IMR-90 (cell line): ENCODE results near the gene SLC5A11. TPM values are rescaled to one million over a fixed set of nuclear protein-coding genes. Genes with fewer than 3 reads are reported as not detected.

Experiments
- ATAC-seq: fragments of 200-7000 bp; cut with Tn5 transposase; 2 replicates; pipeline ENCODE4 v1.9.1; 2020; ENCODE audit warnings: low read depth, mild to moderate bottlenecking, moderate library complexity
- BruUV-seq: library from RNA; stranded (reverse); fragments of 400-500 nt; replicated peaks from 2 replicates; lab custom pipeline; 2021; lab: Mats Ljungman, UMichigan
- CTCF ChIA-PET: fragments of 300-600 bp; formaldehyde crosslinking; extraction: SDS; loops from one replicate; lab custom pipeline; 2021; ENCODE audit warnings: antibody characterized with exemption; lab: Yijun Ruan, JAX
- POLR2A ChIA-PET: fragments of 300-600 bp; sonication (Branson Sonifier 250); formaldehyde crosslinking; loops from one replicate; lab custom pipeline; 2022; ENCODE audit warnings: antibody characterized with exemption; ENCODE audit not compliant: unreplicated experiment; lab: Charles Lee
- DNase-seq: peaks from one replicate; pipeline ENCODE4 v3.0.0; 2013
- H2AFZ ChIP-seq: replicated peaks from 2 replicates; pipeline ENCODE3; 2013; ENCODE audit warnings: low read length, mild to moderate bottlenecking; ENCODE audit not compliant: poor library complexity
- H2AK5ac ChIP-seq: 2 replicates; pipeline ENCODE4 v1.6.1; 2013; ENCODE audit warnings: low read depth, low read length, inconsistent platforms
- H2AK9ac ChIP-seq: replicated peaks from 2 replicates; pipeline ENCODE3; 2013; ENCODE audit warnings: mild to moderate bottlenecking, low read depth, low read length, moderate library complexity; ENCODE audit not compliant: poor library complexity
- H2BK120ac ChIP-seq: 2 replicates; pipeline ENCODE4 v1.6.1; 2013; ENCODE audit warnings: low read depth, low read length, inconsistent platforms
- H2BK15ac ChIP-seq: 3 replicates; pipeline ENCODE4 v1.6.1; 2013; ENCODE audit warnings: low read depth, low read length, inconsistent platforms
- H2BK20ac ChIP-seq: 2 replicates; pipeline ENCODE4 v1.6.1; 2013; ENCODE audit warnings: low read depth, mild to moderate bottlenecking, inconsistent platforms, low read length, moderate library complexity
- H2BK5ac ChIP-seq: 2 replicates; pipeline ENCODE4 v1.6.1; 2013; ENCODE audit warnings: mild to moderate bottlenecking, low read depth, low read length, inconsistent platforms; ENCODE audit not compliant: poor library complexity, severe bottlenecking
- H3K14ac ChIP-seq: replicated peaks from 2 replicates; pipeline ENCODE4 v1.6.1; 2013; ENCODE audit warnings: low read depth, low read length, inconsistent platforms
- H3K18ac ChIP-seq: 2 replicates; pipeline ENCODE4 v1.6.1; 2013; ENCODE audit warnings: low read depth, low read length, control low read depth
- H3K23ac ChIP-seq: 2 replicates; pipeline ENCODE4 v1.6.1; 2013; ENCODE audit warnings: low read depth, low read length, inconsistent platforms
- H3K27ac ChIP-seq: 2 replicates; pipeline ENCODE4 v1.5.1; 2013; ENCODE audit warnings: mild to moderate bottlenecking, control low read depth, low read length; ENCODE audit not compliant: insufficient read depth
- H3K27me3 ChIP-seq: 2 replicates; pipeline ENCODE4 v1.6.1; 2013; ENCODE audit warnings: low read length; ENCODE audit not compliant: control insufficient read depth, insufficient read depth
- H3K36me3 ChIP-seq: 2 replicates; pipeline ENCODE4 v1.6.1; 2013; ENCODE audit warnings: low read length, mixed read lengths; ENCODE audit not compliant: control insufficient read depth, insufficient read depth
- H3K4ac ChIP-seq: 2 replicates; pipeline ENCODE4 v1.6.1; 2013; ENCODE audit warnings: low read depth, low read length, inconsistent platforms
- H3K4me1 ChIP-seq: 2 replicates; pipeline ENCODE4 v1.6.1; 2013; ENCODE audit warnings: low read length, mixed read lengths; ENCODE audit not compliant: control insufficient read depth, insufficient read depth
- H3K4me2 ChIP-seq: 2 replicates; pipeline ENCODE4 v1.6.1; 2013; ENCODE audit warnings: low read depth, mild to moderate bottlenecking, control low read depth, low read length, moderate library complexity
- H3K4me3 ChIP-seq: 2 replicates; pipeline ENCODE4 v1.5.1; 2013; ENCODE audit warnings: low read depth, mild to moderate bottlenecking, control low read depth, low read length, moderate library complexity; ENCODE audit not compliant: insufficient read depth
- H3K56ac ChIP-seq: 2 replicates; pipeline ENCODE4 v1.6.1; 2013; ENCODE audit warnings: low read length, inconsistent platforms; ENCODE audit not compliant: insufficient read depth; ENCODE audit errors: extremely low read depth
- H3K79me1 ChIP-seq, 2 experiments: 2 replicates each; pipeline ENCODE4 v1.6.1; 2013; ENCODE audit warnings: low read length in 2 of 2, inconsistent platforms in 1 of 2, low read depth in 1 of 2
- H3K9ac ChIP-seq: 2 replicates; pipeline ENCODE4 v1.6.1; 2013; ENCODE audit warnings: low read depth, low read length, control low read depth
- H3K9me1 ChIP-seq: 2 replicates; pipeline ENCODE4 v1.6.1; 2013; ENCODE audit warnings: low read length, inconsistent platforms; ENCODE audit not compliant: insufficient read depth
- H3K9me3 ChIP-seq: 2 replicates; pipeline ENCODE4 v1.6.1; 2013; ENCODE audit warnings: low read length; ENCODE audit not compliant: control insufficient read depth, insufficient read depth
- H4K20me1 ChIP-seq: 2 replicates; pipeline ENCODE4 v1.6.1; 2013; ENCODE audit warnings: low read length, inconsistent platforms; ENCODE audit not compliant: insufficient read depth
- H4K5ac ChIP-seq: 2 replicates; pipeline ENCODE4 v1.6.1; 2013; ENCODE audit warnings: mild to moderate bottlenecking, low read depth, low read length, control low read depth
- H4K8ac ChIP-seq, 2 experiments: 2 replicates each; pipeline ENCODE4 v1.6.1; 2013; ENCODE audit warnings: low read depth in 2 of 2, low read length in 2 of 2, control low read depth in 1 of 2, inconsistent platforms in 1 of 2
- H4K91ac ChIP-seq: 2 replicates; pipeline ENCODE4 v1.6.1; 2013; ENCODE audit warnings: low read depth, low read length, inconsistent platforms; ENCODE audit not compliant: insufficient read depth
- CHD1 ChIP-seq: IDR thresholded peaks from 2 replicates; pipeline ENCODE4 v1.6.1; 2012; ENCODE audit warnings: low read depth, low read length, improper control_type of control experiment
- CTCF ChIP-seq: conservative IDR thresholded peaks from 2 replicates; pipeline ENCODE4 v1.5.1; 2012; ENCODE audit warnings: mild to moderate bottlenecking, low read depth, low read length, improper control_type of control experiment
- ELK1 ChIP-seq: fragments of 150-350 bp; IDR thresholded peaks from 2 replicates; pipeline ENCODE4 v1.6.1; 2016; ENCODE audit warnings: low read depth, mild to moderate bottlenecking, low read length, moderate library complexity, borderline replicate concordance
- MAFK ChIP-seq: IDR thresholded peaks from 2 replicates; pipeline ENCODE4 v1.6.1; 2012; ENCODE audit warnings: low read depth, low read length, improper control_type of control experiment
- MAZ ChIP-seq: IDR thresholded peaks from 2 replicates; pipeline ENCODE4 v1.6.1; 2012; ENCODE audit warnings: low read depth, mild to moderate bottlenecking, low read length, improper control_type of control experiment, moderate library complexity, borderline replicate concordance
- MXI1 ChIP-seq: IDR thresholded peaks from 2 replicates; pipeline ENCODE4 v1.6.1; 2012; ENCODE audit warnings: low read depth, mild to moderate bottlenecking, low read length, moderate library complexity, borderline replicate concordance
- NFE2L2 ChIP-seq: fragments of 150-350 bp; IDR thresholded peaks from 2 replicates; pipeline ENCODE4 v1.6.1; 2016; ENCODE audit warnings: low read depth, mild to moderate bottlenecking, low read length
- USF2 ChIP-seq: fragments of 150-350 bp; IDR thresholded peaks from 2 replicates; pipeline ENCODE4 v1.6.1; 2017; ENCODE audit warnings: mild to moderate bottlenecking, antibody characterized with exemption, low read length, low read depth
- WGBS, 2 experiments: methylation state at CpG; one replicate each; pipeline versions ENCODE4 v1.1.5 to v1.1.7; 2013; ENCODE audit warnings: missing lambda C conversion rate in 2 of 2; ENCODE audit not compliant: insufficient read length in 1 of 2; ENCODE audit errors: extremely low coverage in 2 of 2; 5-methylcytosine and 5-hydroxymethylcytosine counted together
- dilution Hi-C: fragments of 300-500 bp; cut with HindIII; formaldehyde crosslinking; loops from one replicate; pipeline ENCODE4 v1.14.3; 2018; ENCODE audit warnings: low sequenced_read_pairs; ENCODE audit not compliant: unreplicated experiment
- in situ Hi-C: fragments of 300-500 bp; cut with MboI; formaldehyde crosslinking; loops from 3 replicates; pipeline ENCODE4 v1.14.3; 2019; ENCODE audit warnings: low sequenced_read_pairs, inconsistent platforms, mixed read lengths
- intact Hi-C: fragments of 100-400 bp; cut with micrococcal nuclease; formaldehyde crosslinking; loops from 2 replicates; pipeline ENCODE4 v1.10.0; 2022
- polyA plus RNA-seq, 3 experiments: library from polyadenylated mRNA; depleted of rRNA; stranded (reverse); fragments of >200 nt; gene quantifications; 2 replicates each; pipeline ENCODE4 v1.2.3, GENCODE V29; 2012; ENCODE audit warnings: low replicate concordance in 1 of 3
- total RNA-seq: library from RNA; depleted of rRNA; stranded (reverse); fragments of >200 nt; gene quantifications from 2 replicates; pipeline ENCODE4 v1.2.3, GENCODE V29; 2012

SLC5A11 gene
- total and polyA plus RNA-seq, 2 of the 4 experiments (the other 2 are of a cell fraction) = under 0.01 TPM; not detected in 1

- intact Hi-C loops = loop anchor here (10.0 kb wide), 2 partner anchors 277 to 387 kb away; partner anchors contain the start of gene LCMT1
These were observed 7.8 kb upstream of the SLC5A11 start for GRCh38 chr16:24837969-24838368.

More at GRCh38 chr16:24837969-24838368, 7.8 kb upstream of the SLC5A11 start:
- H2AFZ ChIP-seq = no peak overlapping the region
- H4K8ac ChIP-seq = no peak overlapping the region
- no peak for DNase-seq
- BruUV-seq = no TSS peak
- H3K36me3 ChIP-seq = no peaks in the 10 kb centered on the region
- 100% methylated on average over 2 of the region's 9 CpGs; no CpG with 5 or more reads in 1 of the 2 experiments for WGBS, 2 experiments
- no peak overlapping the region for H3K18ac ChIP-seq
- peaks cover 11% of the 10 kb centered on the region; the same call in 1 of the 2 replicates for H3K9me1 ChIP-seq
- H2AK9ac ChIP-seq = peak overlapping the region; percentile 15
- no peak overlapping the region for H3K27ac ChIP-seq
- ChIA-PET POLR2A (no interaction called here), CTCF (no interaction called here)
- H3K4ac ChIP-seq = peak overlapping the region; percentile 93
- dilution Hi-C loops = no loop called here
- H3K4me3 ChIP-seq = no peak overlapping the region
- H2BK20ac ChIP-seq = peak overlapping the region; percentile 34; the same call in 1 of the 2 replicates
- no peak overlapping the region for H2BK5ac ChIP-seq
- H3K14ac ChIP-seq = no peak overlapping the region
- peak overlapping the region; percentile 62; the same call in 1 of the 3 replicates for H2BK15ac ChIP-seq
- H3K4me1 ChIP-seq = peaks cover 5% of the 10 kb centered on the region
- TF ChIP-seq CTCF = no peak
- TF ChIP-seq NFE2L2 = no peak
- no peak for TF ChIP-seq MXI1
- no peak for TF ChIP-seq MAZ
- no peak for TF ChIP-seq ELK1
- no peak for TF ChIP-seq CHD1
- TF ChIP-seq USF2 = no peak
- no peak for TF ChIP-seq MAFK
- H4K5ac ChIP-seq = no peak overlapping the region
- H3K27me3 ChIP-seq = no peaks in the 10 kb centered on the region
- H3K9ac ChIP-seq = no peak overlapping the region
- H3K56ac ChIP-seq = no peak overlapping the region
- 0 out of 2 replicates have a peak overlapping the region, but pooled peaks have one; percentile 86 for H4K91ac ChIP-seq
- H4K20me1 ChIP-seq = no peaks in the 10 kb centered on the region
- in situ Hi-C loops = no loop called here
- H3K79me1 ChIP-seq = no peaks in the 10 kb centered on the region
- peak overlapping the region; percentile 84 for H2BK120ac ChIP-seq
- ATAC-seq = no peak
- H2AK5ac ChIP-seq = peak overlapping the region; percentile 60; the same call in 1 of the 2 replicates
- H3K23ac ChIP-seq = no peak overlapping the region
- no peak overlapping the region for H3K4me2 ChIP-seq
- no peaks in the 10 kb centered on the region for H3K9me3 ChIP-seq
